Gastroesophageal sphincter (tissue), 4 donors: ENCODE data around the gene GRID1. TPM values are rescaled to one million over a fixed set of nuclear protein-coding genes. Genes with fewer than 3 reads are reported as not detected.

ENCODE experiments used
- ATAC-seq: fragments of 150-250 bp; one replicate; pipeline ENCODE4 v1.9.1; 2016; ENCODE audit warnings: mild to moderate bottlenecking, moderate library complexity
- H3K27ac ChIP-seq, 4 donors: fragments of 200-600 bp; sonication (generic) in 3 of 4; 1 replicate in 3 of 4; 2 replicates in 1 of 4; pipeline ENCODE4 v1.5.1; 2016 to 2019
- H3K27me3 ChIP-seq: fragments of 200-600 bp; sonication (generic); one replicate; pipeline ENCODE4 v1.5.1; 2019
- H3K36me3 ChIP-seq, 2 donors: fragments of 200-600 bp; sonication (generic); one replicate each; pipeline ENCODE4 v1.5.1; 2019; ENCODE audit warnings: control low read depth in 1 of 2
- H3K4me1 ChIP-seq, 3 donors: fragments of 200-600 bp; sonication (generic); 1 replicate in 2 of 3; 2 replicates in 1 of 3; pipeline ENCODE4 v1.5.1; 2016 to 2019; ENCODE audit warnings: control low read depth in 2 of 3
- H3K4me3 ChIP-seq, 2 donors: fragments of 200-600 bp; sonication (generic); one replicate each; pipeline ENCODE4 v1.5.1; 2019; ENCODE audit warnings: mild to moderate bottlenecking in 1 of 2, moderate library complexity in 1 of 2
- H3K9me3 ChIP-seq, 3 donors: fragments of 200-600 bp; sonication (generic); one replicate each; pipeline ENCODE4 v1.5.1; 2017 to 2019; ENCODE audit warnings: control low read depth in 2 of 3
- EP300 ChIP-seq: sonication (generic); formaldehyde crosslinking; IDR thresholded peaks from one replicate; pipeline ENCODE4 v1.6.1; 2017; ENCODE audit warnings: antibody characterized with exemption, mild to moderate bottlenecking
- POLR2A ChIP-seq, 2 donors: fragments of 450-650 bp; IDR thresholded peaks; one replicate each; pipeline ENCODE4 v1.6.1; 2017; ENCODE audit warnings: antibody characterized with exemption in 2 of 2, mild to moderate bottlenecking in 2 of 2, moderate library complexity in 1 of 2
- POLR2AphosphoS5 ChIP-seq: sonication (generic); formaldehyde crosslinking; IDR thresholded peaks from one replicate; pipeline ENCODE4 v1.6.1; 2017; ENCODE audit warnings: antibody characterized with exemption
- WGBS, 2 donors: methylation state at CpG; one replicate each; pipeline ENCODE4 v1.1.5; 2018; ENCODE audit warnings: low coverage in 1 of 2; 5-methylcytosine and 5-hydroxymethylcytosine counted together
- total RNA-seq, 4 donors: library from RNA; depleted of rRNA; stranded (reverse); fragments of >200 nt; gene quantifications; one replicate each; pipeline ENCODE4 v1.1.0, GENCODE V29; 2016
- TF ChIP-seq, protein P1 (sequence below), 4 experiments: fragments of 200-600 bp in 2 of 4; fragments of 450-650 bp in 2 of 4; sonication (generic) in 1 of 4; IDR thresholded peaks; one replicate each; pipeline ENCODE4 v1.5.1; 2017 to 2019; ENCODE audit warnings: antibody characterized with exemption in 4 of 4, mild to moderate bottlenecking in 2 of 4, moderate library complexity in 2 of 4

GRID1 gene
- total RNA-seq, 4 donors from 2014 or later, result 1.2 to 2.7 (median 1.7) TPM

DNA sequence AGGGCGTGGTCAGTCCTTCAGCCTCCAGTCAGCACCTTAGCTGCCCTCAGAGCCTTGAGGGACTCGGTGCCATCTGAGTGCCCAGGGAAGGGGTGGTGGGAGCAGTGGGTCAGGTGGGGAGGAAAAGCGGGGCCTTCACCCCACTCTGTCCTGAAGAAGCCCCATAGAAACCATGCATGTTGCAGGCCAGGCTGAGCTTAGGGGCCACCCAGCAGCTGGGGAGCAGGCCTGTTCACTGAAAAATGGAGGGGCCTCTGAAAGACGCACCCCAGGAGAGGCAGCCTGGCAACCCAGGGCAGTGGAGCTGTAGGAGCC, 144.3 kb downstream of the GRID1 start:
- no peaks in the 10 kb centered on the region for H3K36me3 ChIP-seq
- no peaks in the 10 kb centered on the region for H3K4me1 ChIP-seq
- peaks cover 15% of the 10 kb centered on the region for H3K27me3 ChIP-seq
- no CpG with 5 or more reads among the region's 4 CpGs for WGBS, 2 donors
- TF ChIP-seq EP300, result no peak
- no peak for TF ChIP-seq POLR2AphosphoS5
- no peak for TF ChIP-seq POLR2A (IDR thresholded peaks at IDR 0.05)
- TF ChIP-seq, protein P1, sequence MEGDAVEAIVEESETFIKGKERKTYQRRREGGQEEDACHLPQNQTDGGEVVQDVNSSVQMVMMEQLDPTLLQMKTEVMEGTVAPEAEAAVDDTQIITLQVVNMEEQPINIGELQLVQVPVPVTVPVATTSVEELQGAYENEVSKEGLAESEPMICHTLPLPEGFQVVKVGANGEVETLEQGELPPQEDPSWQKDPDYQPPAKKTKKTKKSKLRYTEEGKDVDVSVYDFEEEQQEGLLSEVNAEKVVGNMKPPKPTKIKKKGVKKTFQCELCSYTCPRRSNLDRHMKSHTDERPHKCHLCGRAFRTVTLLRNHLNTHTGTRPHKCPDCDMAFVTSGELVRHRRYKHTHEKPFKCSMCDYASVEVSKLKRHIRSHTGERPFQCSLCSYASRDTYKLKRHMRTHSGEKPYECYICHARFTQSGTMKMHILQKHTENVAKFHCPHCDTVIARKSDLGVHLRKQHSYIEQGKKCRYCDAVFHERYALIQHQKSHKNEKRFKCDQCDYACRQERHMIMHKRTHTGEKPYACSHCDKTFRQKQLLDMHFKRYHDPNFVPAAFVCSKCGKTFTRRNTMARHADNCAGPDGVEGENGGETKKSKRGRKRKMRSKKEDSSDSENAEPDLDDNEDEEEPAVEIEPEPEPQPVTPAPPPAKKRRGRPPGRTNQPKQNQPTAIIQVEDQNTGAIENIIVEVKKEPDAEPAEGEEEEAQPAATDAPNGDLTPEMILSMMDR (IDR thresholded peaks at IDR 0.05), result no peak
- no peaks in the 10 kb centered on the region for H3K9me3 ChIP-seq
- H3K27ac ChIP-seq, result no peak overlapping the region
- no peak for ATAC-seq
- no peak overlapping the region for H3K4me3 ChIP-seq

DNA sequence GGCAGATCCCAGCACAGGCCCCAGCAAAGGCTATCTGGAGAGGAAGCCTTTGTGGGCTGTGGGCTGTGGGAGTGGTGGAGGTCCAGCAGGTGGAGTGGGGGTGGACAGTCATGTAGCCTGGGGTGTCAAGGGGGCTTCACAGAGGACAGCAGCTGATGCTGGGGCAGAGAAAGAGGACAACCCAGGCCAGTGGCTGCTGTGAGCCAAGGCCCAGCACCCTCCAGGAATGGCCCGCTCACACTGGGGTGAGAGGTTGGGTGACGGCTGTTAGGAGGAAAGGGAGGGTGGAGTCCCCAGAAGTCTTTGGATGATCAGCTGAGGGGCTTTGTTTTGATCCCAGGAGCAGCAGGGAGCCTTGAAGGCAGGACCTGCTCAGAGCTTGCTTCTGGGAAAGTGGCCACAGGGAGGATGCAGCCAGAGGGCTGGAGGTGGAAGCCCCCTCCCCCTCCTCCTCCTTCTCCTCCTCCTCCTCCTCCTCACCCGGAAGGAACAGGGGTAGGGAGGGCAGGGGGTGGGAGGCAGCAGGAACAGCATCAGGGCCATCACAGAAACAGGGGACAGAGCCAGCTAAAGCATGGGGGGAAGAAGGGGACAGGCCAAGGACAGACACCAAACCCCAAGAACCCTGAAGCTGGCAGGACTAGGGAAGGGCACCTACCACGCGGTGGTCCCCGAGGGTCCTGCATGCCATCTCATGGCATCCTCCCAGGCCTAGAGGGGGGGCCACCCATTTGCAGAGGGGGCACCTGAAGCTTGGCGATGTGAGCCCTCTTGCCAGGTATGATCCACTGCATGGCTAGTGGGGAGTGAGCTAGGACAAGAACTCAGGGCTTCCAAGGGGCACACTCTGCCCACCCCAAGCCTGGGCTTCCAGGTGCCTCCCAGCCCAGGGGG, 144.9 kb downstream of the GRID1 start:
- no peak for ATAC-seq
- no peaks in the 10 kb centered on the region for H3K9me3 ChIP-seq
- H3K36me3 ChIP-seq, result no peaks in the 10 kb centered on the region
- 20 to 59% methylated on average over 1 to 4 of the region's 7 CpGs for WGBS, 2 donors
- H3K27me3 ChIP-seq, result peaks cover 15% of the 10 kb centered on the region
- H3K4me3 ChIP-seq, result no peak overlapping the region
- no peaks in the 10 kb centered on the region for H3K4me1 ChIP-seq
- H3K27ac ChIP-seq, result no peak overlapping the region
- no peak for TF ChIP-seq POLR2AphosphoS5
- no peak for TF ChIP-seq EP300
- no peak for TF ChIP-seq POLR2A (IDR thresholded peaks at IDR 0.05)
- TF ChIP-seq, protein P1 (IDR thresholded peaks at IDR 0.05), result no peak

DNA sequence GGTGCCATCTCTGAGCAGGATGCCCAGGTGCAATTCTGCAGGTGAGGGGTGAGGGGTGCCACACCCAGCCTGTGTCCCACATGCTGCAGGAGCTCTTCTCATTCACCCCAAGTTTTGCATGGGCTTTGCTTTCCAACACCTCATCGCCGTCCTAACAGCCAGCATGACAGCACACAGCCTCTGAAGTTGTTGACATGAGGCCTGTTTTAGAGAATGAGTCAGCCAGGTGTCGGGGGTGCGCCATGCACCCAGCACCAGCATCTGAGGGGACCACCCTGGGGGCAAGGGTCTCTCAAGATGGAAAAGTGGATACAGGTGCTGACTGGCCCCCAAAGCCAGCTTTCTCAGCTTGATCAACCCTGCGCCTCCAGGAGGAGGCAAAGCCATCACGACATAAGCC, 146.0 kb downstream of the GRID1 start:
- H3K4me3 ChIP-seq, result no peak overlapping the region
- H3K9me3 ChIP-seq, result no peaks in the 10 kb centered on the region
- WGBS, 2 donors, result 63 to 76% methylated on average over 2 to 3 of the region's 6 CpGs
- no peaks in the 10 kb centered on the region for H3K36me3 ChIP-seq
- TF ChIP-seq, protein P1 (IDR thresholded peaks at IDR 0.05), result no peak
- no peak for TF ChIP-seq POLR2A (IDR thresholded peaks at IDR 0.05)
- no peak for TF ChIP-seq EP300
- no peak for TF ChIP-seq POLR2AphosphoS5
- no peaks in the 10 kb centered on the region for H3K4me1 ChIP-seq
- H3K27me3 ChIP-seq, result peaks cover 15% of the 10 kb centered on the region
- no peak overlapping the region for H3K27ac ChIP-seq
- no peak for ATAC-seq

DNA sequence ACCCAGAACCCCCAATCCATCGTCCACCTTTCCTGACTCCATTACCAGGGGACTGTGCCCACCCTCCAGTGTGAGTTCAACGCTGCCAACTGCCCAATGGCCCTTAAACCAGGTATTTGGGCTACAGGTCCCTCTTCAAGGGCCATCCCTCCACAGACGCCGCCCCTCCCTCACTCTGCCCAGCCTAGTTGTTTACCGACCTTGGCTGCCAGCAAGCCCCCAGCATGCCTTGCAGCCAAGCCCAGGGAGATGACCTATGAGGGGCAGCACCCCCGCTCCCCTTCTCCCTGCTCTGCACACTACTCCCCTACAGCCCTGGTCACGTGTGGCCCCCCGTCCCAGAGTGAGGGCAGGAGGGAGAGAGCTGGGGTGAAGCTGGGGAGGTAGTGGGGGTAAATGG, 147.3 kb downstream of the GRID1 start:
- WGBS, 2 donors, result 58% methylated on average over 3 of the region's 8 CpGs; no CpG with 5 or more reads in 1 of the 2 donors

More for the DNA sequence above, 147.3 kb downstream of the GRID1 start:
- Histone ChIP-seq H3K4me3 (no peak overlapping the region), H3K4me1 (no peaks in the 10 kb centered on the region), H3K9me3 (no peaks in the 10 kb centered on the region), H3K27me3 (peaks cover 15% of the 10 kb centered on the region), H3K36me3 (no peaks in the 10 kb centered on the region), H3K27ac (no peak overlapping the region)
- no peak for ATAC-seq
- TF ChIP-seq EP300 (no peak), POLR2A (IDR thresholded peaks at IDR 0.05) (no peak), POLR2AphosphoS5 (no peak)
- TF ChIP-seq, protein P1 (IDR thresholded peaks at IDR 0.05), result no peak
